LNCAP (cell line): Measurements from ENCODE around the gene TVP23A.

Experiments
- CTCF ChIP-seq: fragments of 450-650 bp; IDR thresholded peaks from 2 replicates; pipeline ENCODE4 v1.5.1; 2017; ENCODE audit warnings: mild to moderate bottlenecking

TVP23A gene

GRCh38 chr16:10820546-10820945 is 2.0 kb upstream of the TVP23A start:
- no peak for TF ChIP-seq CTCF

- no peak for TF ChIP-seq CTCF
Observed at GRCh38 chr16:10817514-10817913, 1.1 kb downstream of the TVP23A start.

- no peak for TF ChIP-seq CTCF
Observed at GRCh38 chr16:10813099-10813455, 5.5 kb downstream of the TVP23A start.

- TF ChIP-seq CTCF: no peak
Observed at GRCh38 chr16:10812312-10813098, 6.1 kb downstream of the TVP23A start.

GRCh38 chr16:10809706-10810105 is 8.9 kb downstream of the TVP23A start:
- no peak for TF ChIP-seq CTCF

GRCh38 chr16:10808850-10809249 is 9.7 kb downstream of the TVP23A start:
- no peak for TF ChIP-seq CTCF

- no peak for TF ChIP-seq CTCF
Observed at GRCh38 chr16:10808218-10808617, 10.4 kb downstream of the TVP23A start.

- TF ChIP-seq CTCF: no peak
Observed at GRCh38 chr16:10806698-10807097, 11.9 kb downstream of the TVP23A start.
